ENCODE results near the gene IPO4. TPM values are rescaled to one million over a fixed set of nuclear protein-coding genes. Genes with fewer than 3 reads are reported as not detected.

Gene IPO4
- total RNA-seq, 2 experiments from 2014 or later = 98.4 to 102 TPM

DNA sequence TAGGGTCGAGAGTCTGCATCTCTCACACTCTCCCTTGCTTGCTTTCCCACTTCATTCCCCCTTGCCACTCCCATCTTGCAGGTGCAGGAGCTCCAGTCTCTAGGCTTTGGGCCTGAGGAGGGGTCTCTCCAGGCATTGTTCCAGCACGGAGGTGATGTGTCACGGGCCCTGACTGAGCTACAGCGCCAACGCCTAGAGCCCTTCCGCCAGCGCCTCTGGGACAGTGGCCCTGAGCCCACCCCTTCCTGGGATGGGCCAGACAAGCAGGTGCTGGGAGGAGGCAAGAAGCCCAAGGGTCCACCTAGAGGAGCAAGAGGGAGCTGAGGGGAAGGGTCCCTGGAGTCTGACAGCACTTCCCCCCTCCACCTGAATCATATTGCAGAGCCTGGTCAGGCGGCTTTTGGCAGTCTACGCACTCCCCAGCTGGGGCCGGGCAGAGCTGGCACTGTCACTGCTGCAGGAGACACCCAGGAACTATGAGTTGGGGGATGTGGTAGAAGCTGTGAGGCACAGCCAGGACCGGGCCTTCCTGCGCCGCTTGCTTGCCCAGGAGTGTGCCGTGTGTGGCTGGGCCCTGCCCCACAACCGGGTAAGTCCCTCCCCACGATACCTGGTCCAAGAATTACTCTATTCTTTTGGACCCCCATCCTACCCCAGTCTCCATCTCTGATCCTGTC lies 37.1 kb downstream of the IPO4 start:
- Mint-ChIP-seq H3K27ac (no peak overlapping the region), H3K9me3 (no peaks in the 10 kb centered on the region), H3K36me3 (ENCODE audit: low read depth) (peaks cover 57% of the 10 kb centered on the region), H3K4me1 (ENCODE audit: low read depth) (peaks cover 25% of the 10 kb centered on the region), H3K27me3 (no peaks in the 10 kb centered on the region), H3K4me3 (no peak overlapping the region)
- ATAC-seq (no peak), DNase-seq (no peak)
- TF ChIP-seq, protein P1, sequence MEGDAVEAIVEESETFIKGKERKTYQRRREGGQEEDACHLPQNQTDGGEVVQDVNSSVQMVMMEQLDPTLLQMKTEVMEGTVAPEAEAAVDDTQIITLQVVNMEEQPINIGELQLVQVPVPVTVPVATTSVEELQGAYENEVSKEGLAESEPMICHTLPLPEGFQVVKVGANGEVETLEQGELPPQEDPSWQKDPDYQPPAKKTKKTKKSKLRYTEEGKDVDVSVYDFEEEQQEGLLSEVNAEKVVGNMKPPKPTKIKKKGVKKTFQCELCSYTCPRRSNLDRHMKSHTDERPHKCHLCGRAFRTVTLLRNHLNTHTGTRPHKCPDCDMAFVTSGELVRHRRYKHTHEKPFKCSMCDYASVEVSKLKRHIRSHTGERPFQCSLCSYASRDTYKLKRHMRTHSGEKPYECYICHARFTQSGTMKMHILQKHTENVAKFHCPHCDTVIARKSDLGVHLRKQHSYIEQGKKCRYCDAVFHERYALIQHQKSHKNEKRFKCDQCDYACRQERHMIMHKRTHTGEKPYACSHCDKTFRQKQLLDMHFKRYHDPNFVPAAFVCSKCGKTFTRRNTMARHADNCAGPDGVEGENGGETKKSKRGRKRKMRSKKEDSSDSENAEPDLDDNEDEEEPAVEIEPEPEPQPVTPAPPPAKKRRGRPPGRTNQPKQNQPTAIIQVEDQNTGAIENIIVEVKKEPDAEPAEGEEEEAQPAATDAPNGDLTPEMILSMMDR (IDR thresholded peaks at IDR 0.05) = no peak
- intact Hi-C loops (cut with micrococcal nuclease) = no loop called here
- ChIA-PET CTCF (interaction anchor here (0.8 to 8.0 kb wide), 3 partner anchors 9 to 32 kb away, joined by 3 to 91 read pairs (median 3); partner anchors contain the start of genes IRF9 and PSME1), POLR2A (interaction anchor here (0.6 to 10.7 kb wide), 9 partner anchors 11 to 157 kb away, joined by 3 to 178 read pairs (median 3); partner anchors contain the start of genes GMPR2, IRF9 and PSME1)

DNA sequence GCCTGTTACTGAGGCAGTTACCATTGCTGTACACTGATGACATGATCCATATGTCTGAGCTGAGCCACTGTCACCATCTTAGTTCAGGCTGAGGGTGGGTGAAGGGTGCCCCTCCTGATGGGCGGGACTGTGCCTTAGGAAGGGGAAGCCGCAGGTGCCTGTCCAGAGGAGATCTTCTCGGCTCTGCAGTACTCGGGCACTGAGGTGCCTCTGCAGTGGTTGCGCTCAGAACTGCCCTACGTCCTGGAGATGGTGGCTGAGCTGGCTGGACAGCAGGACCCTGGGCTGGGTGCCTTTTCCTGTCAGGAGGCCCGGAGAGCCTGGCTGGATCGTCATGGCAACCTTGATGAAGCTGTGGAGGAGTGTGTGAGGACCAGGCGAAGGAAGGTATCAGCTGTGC lies 37.6 kb downstream of the IPO4 start:
- Mint-ChIP-seq H3K4me3 (no peak overlapping the region), H3K27me3 (no peaks in the 10 kb centered on the region), H3K9me3 (no peaks in the 10 kb centered on the region), H3K27ac (no peak overlapping the region), H3K36me3 (ENCODE audit: low read depth) (peaks cover 57% of the 10 kb centered on the region), H3K4me1 (ENCODE audit: low read depth) (peaks cover 25% of the 10 kb centered on the region)
- ChIA-PET CTCF (interaction anchor here (0.8 to 8.0 kb wide), 2 partner anchors 10 to 15 kb away, joined by 3 to 91 read pairs; partner anchors contain the start of genes IRF9 and PSME1), POLR2A (interaction anchor here (0.6 to 10.7 kb wide), 9 partner anchors 10 to 123 kb away, joined by 3 to 178 read pairs (median 3); partner anchors contain the start of genes EMC9, GMPR2, IPO4 and IRF9)
- TF ChIP-seq, protein P1 (IDR thresholded peaks at IDR 0.05) = no peak
- no peak for ATAC-seq
- intact Hi-C loops (cut with micrococcal nuclease) = no loop called here
- no peak for DNase-seq

DNA sequence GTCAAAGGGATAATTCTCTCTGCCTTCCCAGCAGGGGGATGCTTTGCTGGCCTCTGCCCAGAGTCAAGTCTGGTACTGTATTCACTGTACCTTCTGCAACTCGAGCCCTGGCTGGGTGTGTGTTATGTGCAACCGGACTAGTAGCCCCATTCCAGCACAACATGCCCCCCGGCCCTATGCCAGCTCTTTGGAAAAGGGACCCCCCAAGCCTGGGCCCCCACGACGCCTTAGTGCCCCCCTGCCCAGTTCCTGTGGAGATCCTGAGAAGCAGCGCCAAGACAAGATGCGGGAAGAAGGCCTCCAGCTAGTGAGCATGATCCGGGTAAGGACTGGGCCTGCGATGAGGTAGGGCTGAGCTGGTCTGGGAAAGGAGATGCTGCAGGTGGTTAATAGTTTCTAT lies 38.0 kb downstream of the IPO4 start:
- DNase-seq (no peak), ATAC-seq (no peak)
- no peaks in the 10 kb centered on the region for H3K9me3 Mint-ChIP-seq
- H3K36me3 Mint-ChIP-seq (ENCODE audit: low read depth) = peaks cover 57% of the 10 kb centered on the region
- no peak overlapping the region for H3K4me3 Mint-ChIP-seq
- H3K27me3 Mint-ChIP-seq = no peaks in the 10 kb centered on the region
- ChIA-PET POLR2A (interaction anchor here (0.7 to 10.7 kb wide), 8 partner anchors 9 to 93 kb away, joined by 3 to 178 read pairs (median 4); partner anchors contain the start of genes DCAF11, EMC9, GMPR2 and IPO4), CTCF (interaction anchor here (8.0 kb wide), 1 partner anchor 10 kb away, joined by 91 read pairs; the partner anchor contains the start of gene IRF9)
- H3K27ac Mint-ChIP-seq = peak overlapping the region; percentile 12
- intact Hi-C loops (cut with micrococcal nuclease) = no loop called here
- H3K4me1 Mint-ChIP-seq (ENCODE audit: low read depth) = peaks cover 30% of the 10 kb centered on the region
- TF ChIP-seq, protein P1 (IDR thresholded peaks at IDR 0.05) = no peak

DNA sequence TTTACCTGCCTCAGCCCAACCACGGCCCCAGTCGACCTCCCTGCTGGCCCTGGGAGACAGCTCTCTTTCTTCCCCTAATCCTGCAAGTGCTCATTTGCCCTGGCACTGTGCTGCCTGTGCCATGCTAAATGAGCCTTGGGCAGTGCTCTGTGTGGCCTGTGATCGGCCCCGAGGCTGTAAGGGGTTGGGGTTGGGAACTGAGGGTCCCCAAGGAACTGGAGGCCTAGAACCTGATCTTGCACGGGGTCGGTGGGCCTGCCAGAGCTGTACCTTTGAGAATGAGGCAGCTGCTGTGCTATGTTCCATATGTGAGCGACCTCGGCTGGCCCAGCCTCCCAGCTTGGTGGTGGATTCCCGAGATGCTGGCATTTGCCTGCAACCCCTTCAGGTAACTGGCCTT lies 38.6 kb downstream of the IPO4 start:
- ChIA-PET CTCF (interaction anchor here (8.0 kb wide), 1 partner anchor 11 kb away, joined by 91 read pairs; the partner anchor contains the start of gene IRF9), POLR2A (interaction anchor here (0.7 to 10.7 kb wide), 8 partner anchors 9 to 92 kb away, joined by 3 to 178 read pairs (median 4); partner anchors contain the start of genes DCAF11, EMC9, IPO4 and IRF9)
- Mint-ChIP-seq H3K9me3 (no peaks in the 10 kb centered on the region), H3K36me3 (ENCODE audit: low read depth) (peaks cover 56% of the 10 kb centered on the region), H3K27ac (peak overlapping the region; percentile 12), H3K4me1 (ENCODE audit: low read depth) (peaks cover 35% of the 10 kb centered on the region), H3K4me3 (no peak overlapping the region), H3K27me3 (no peaks in the 10 kb centered on the region)
- TF ChIP-seq, protein P1 (IDR thresholded peaks at IDR 0.05) = no peak
- intact Hi-C loops (cut with micrococcal nuclease) = no loop called here
- DNase-seq (no peak), ATAC-seq (no peak)

Measured in activated CD8-positive, alpha-beta T cell treated with anti-CD3 and anti-CD28 coated beads for 36 hours (primary cell).